GM10266 (cell line): ENCODE measurements around the gene KLHDC8A.
A peak's percentile ranks its signal among the peaks of the same experiment; 100 is the strongest.

Source experiments
- DNase-seq: peaks from one replicate; pipeline ENCODE4 v3.0.0; 2012; ENCODE audit errors: extremely low spot score
- CTCF ChIP-seq: IDR thresholded peaks from 2 replicates; pipeline ENCODE4 v1.5.1; 2012; ENCODE audit warnings: mild to moderate bottlenecking, low read depth; ENCODE audit not compliant: control insufficient read depth, insufficient read depth; ENCODE audit errors: missing control alignments

Gene KLHDC8A

GRCh38 chr1:205316161-205316566 is 40.6 kb downstream of the KLHDC8A start:
- DNase-seq = no peak
- TF ChIP-seq CTCF = no peak

- no peak for TF ChIP-seq CTCF
- DNase-seq = no peak
Measured at GRCh38 chr1:205315008-205315618, 41.6 kb downstream of the KLHDC8A start.

GRCh38 chr1:205313563-205314308 is 43.0 kb downstream of the KLHDC8A start:
- peak; percentile 69 for DNase-seq
- no peak for TF ChIP-seq CTCF

- no peak for TF ChIP-seq CTCF
- DNase-seq = no peak
Measured at GRCh38 chr1:205312866-205313562, 43.7 kb downstream of the KLHDC8A start.

- DNase-seq = peak; percentile 52
Measured at GRCh38 chr1:205310976-205311704, 45.6 kb downstream of the KLHDC8A start.

GRCh38 chr1:205309741-205310140 is 47.0 kb downstream of the KLHDC8A start:
- no peak for TF ChIP-seq CTCF

More at GRCh38 chr1:205310976-205311704, 45.6 kb downstream of the KLHDC8A start:
- TF ChIP-seq CTCF = no peak

More at GRCh38 chr1:205309741-205310140, 47.0 kb downstream of the KLHDC8A start:
- no peak for DNase-seq
